Stimulated activated naive CD8-positive, alpha-beta T cell treated with anti-CD3 and anti-CD28 coated beads, Interleukin-15, Interleukin-2, amounts not matched to agents 100 ng/mL and 50 ng/mL, for 24 hours (primary cell): ENCODE results near the gene UNC13A.
"Not testable (repeated sequence)": the region's sequence is repeated elsewhere in the genome, so short reads cannot be mapped to it uniquely, and the experiment has no call there.

ENCODE experiments used
- H3K27ac Mint-ChIP-seq: one replicate; pipeline ENCODE4 v1.8.0; 2021; ENCODE audit warnings: mild to moderate bottlenecking, mixed read lengths
- H3K27me3 Mint-ChIP-seq: one replicate; pipeline ENCODE4 v1.8.0; 2021; ENCODE audit warnings: mixed read lengths
- H3K36me3 Mint-ChIP-seq: one replicate; pipeline ENCODE4 v1.8.0; 2021; ENCODE audit warnings: low read depth, mixed read lengths
- H3K4me1 Mint-ChIP-seq: one replicate; pipeline ENCODE4 v1.8.0; 2021; ENCODE audit warnings: low read depth, mixed read lengths
- H3K4me3 Mint-ChIP-seq: one replicate; pipeline ENCODE4 v1.8.0; 2021; ENCODE audit warnings: mild to moderate bottlenecking, mixed read lengths
- H3K9me3 Mint-ChIP-seq: one replicate; pipeline ENCODE4 v1.8.0; 2021; ENCODE audit warnings: mixed read lengths

UNC13A gene

GRCh38 chr19:17554968-17555479, 133.1 kb downstream of the UNC13A start:
- Mint-ChIP-seq H3K4me3 (peak overlapping the region; percentile 73), H3K27ac (peak overlapping the region; percentile 76), H3K4me1 (peaks cover 23% of the 10 kb centered on the region), H3K9me3 (no peaks in the 10 kb centered on the region), H3K36me3 (peaks cover 20% of the 10 kb centered on the region), H3K27me3 (no peaks in the 10 kb centered on the region)

GRCh38 chr19:17553256-17553655, 134.9 kb downstream of the UNC13A start:
- Mint-ChIP-seq H3K27me3 (no peaks in the 10 kb centered on the region), H3K36me3 (peaks cover 11% of the 10 kb centered on the region), H3K9me3 (no peaks in the 10 kb centered on the region), H3K4me3 (no peak overlapping the region), H3K27ac (no peak overlapping the region), H3K4me1 (peaks cover 17% of the 10 kb centered on the region)

- peaks cover 11% of the 10 kb centered on the region for H3K36me3 Mint-ChIP-seq
- H3K27ac Mint-ChIP-seq, H3K9me3 Mint-ChIP-seq: not testable (repeated sequence)
Observed at GRCh38 chr19:17552735-17553134, 135.4 kb downstream of the UNC13A start.

More at GRCh38 chr19:17552735-17553134, 135.4 kb downstream of the UNC13A start:
- H3K27me3 Mint-ChIP-seq, H3K4me3 Mint-ChIP-seq: not testable (repeated sequence)
- H3K4me1 Mint-ChIP-seq = peaks cover 17% of the 10 kb centered on the region
